ENCODE data around the gene CEP192.

CEP192 gene

GRCh38 chr18:13147130-13147529 lies 156.0 kb downstream of the CEP192 start:
- DNase-seq (ENCODE audit: low read depth) = no peak

- DNase-seq (ENCODE audit: low read depth) = no peak
Measured at GRCh38 chr18:13151656-13152055, 160.5 kb downstream of the CEP192 start.

- no peak for DNase-seq (ENCODE audit: low read depth)
Measured at GRCh38 chr18:13158428-13158827, 167.3 kb downstream of the CEP192 start.

DNA sequence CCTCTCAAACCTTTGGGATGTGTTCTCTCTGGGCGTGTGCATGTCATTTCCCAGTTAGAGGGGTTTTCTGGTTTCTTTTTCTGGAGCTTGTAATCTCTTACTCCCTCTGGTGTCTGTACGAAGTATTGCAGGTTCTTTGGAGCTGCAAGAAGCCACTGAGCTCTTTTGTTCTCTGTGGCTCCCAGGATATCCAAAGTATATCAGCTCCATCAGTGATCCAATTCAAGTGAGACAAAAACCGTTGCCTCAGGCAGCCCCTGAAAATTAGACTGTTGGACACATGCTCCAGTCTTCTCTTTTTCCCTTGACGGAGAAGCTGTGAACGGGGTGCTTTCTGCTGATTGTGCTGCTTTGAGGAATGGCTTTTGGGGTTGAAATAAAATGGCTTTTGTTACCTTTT lies 168.4 kb downstream of the CEP192 start:
- no peak for DNase-seq (ENCODE audit: low read depth)

- DNase-seq (ENCODE audit: low read depth) = no peak
Measured at GRCh38 chr18:13161276-13161899, 170.2 kb downstream of the CEP192 start.

DNA sequence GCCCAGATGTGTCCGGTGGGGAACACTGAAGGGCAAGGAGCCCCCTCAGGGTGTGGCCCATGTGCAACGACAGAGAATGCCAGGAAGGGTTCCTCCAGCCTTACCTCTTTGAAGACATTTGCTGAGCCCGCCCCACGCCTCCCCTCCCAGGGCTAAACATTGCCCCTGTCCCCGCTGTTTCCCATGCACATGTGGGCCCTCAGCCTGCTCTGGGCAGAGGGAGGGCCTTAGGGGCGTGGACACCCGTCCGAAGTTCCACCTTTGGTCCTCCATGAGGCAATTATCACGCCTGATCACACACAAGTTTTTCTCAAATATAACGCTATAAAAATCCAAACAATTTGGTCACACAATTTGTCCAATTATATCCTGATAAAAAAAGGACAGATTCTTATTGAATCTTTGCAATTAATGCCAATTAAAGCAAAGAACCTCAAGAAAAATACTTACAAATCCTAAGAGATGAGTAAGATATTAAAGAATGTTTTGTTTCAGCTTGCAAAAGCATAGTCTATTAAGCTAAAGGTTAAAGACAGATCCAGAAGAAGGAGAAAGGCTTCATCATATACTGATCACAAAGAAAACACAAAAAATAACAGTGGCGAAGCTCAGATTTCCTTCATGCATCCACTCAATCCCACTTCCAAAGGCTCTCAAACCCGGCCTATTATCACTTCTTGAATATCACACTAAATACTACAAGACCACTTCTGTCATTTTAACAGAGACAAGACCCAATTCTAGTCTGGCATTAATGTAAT lies 172.2 kb downstream of the CEP192 start:
- no peak for DNase-seq (ENCODE audit: low read depth)

GRCh38 chr18:13164406-13164805 lies 173.2 kb downstream of the CEP192 start:
- DNase-seq (ENCODE audit: low read depth) = no peak

GRCh38 chr18:13165636-13166423 lies 174.7 kb downstream of the CEP192 start:
- DNase-seq (ENCODE audit: low read depth) = no peak

DNA sequence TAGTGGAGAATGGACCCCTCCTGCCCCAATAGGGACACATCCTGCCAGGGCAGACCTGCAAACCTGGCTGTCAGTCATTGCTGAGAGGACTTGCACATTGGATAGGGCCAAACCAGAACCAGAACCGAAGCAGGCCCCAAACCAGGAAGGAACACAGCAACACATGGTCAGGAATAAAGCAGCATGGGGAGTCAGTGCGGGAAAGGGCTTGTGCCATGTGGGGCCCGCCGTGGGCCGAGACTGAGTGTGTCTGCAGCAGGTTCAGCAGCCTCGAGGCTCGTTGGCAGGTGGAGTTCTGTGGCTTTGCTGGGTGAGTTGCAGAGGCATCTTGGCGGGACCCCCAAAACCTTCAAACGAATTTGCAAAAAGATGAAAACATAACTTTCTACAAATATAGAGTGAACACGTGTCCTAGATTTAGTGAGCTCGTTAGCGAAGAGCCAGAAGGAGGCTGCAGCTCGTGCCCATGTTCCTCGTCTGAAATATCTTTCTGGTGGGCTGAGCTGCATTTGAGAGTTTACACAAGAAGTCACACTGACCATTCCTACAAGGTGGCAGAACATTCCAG lies 182.5 kb downstream of the CEP192 start:
- no peak for DNase-seq (ENCODE audit: low read depth)
